Gastroesophageal sphincter (tissue), 3 donors: ENCODE results near the gene SCGB3A1.

Experiments
- POLR2A ChIP-seq, 2 donors: fragments of 450-650 bp; IDR thresholded peaks; one replicate each; pipeline ENCODE4 v1.6.1; 2017; ENCODE audit warnings: antibody characterized with exemption in 2 of 2, mild to moderate bottlenecking in 2 of 2, moderate library complexity in 1 of 2
- TF ChIP-seq, protein P1 (sequence below), 4 experiments: fragments of 200-600 bp in 2 of 4; fragments of 450-650 bp in 2 of 4; sonication (generic) in 1 of 4; IDR thresholded peaks; one replicate each; pipeline ENCODE4 v1.5.1; 2017 to 2019; ENCODE audit warnings: antibody characterized with exemption in 4 of 4, mild to moderate bottlenecking in 2 of 4, moderate library complexity in 2 of 4

DNA sequence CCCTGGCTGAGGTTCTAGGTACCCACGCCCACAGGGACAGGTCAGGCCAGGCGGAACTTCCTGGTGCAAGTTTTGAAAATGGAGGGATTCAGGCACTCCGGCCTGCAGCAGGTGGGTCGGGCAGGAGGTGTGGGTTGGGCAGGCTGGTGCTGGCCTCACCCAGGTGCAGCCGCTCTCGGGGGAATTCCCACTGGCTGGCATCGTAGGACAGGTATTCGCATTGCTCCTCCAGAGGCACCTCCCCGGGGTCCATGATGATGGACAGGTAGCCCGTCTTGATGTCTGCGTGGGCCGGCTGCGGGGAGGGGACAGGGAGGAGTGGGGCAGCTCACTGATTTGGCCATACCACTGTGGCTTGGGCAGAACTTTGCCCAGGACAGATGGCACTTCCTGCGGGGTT lies 28.7 kb upstream of the SCGB3A1 start:
- TF ChIP-seq, protein P1, sequence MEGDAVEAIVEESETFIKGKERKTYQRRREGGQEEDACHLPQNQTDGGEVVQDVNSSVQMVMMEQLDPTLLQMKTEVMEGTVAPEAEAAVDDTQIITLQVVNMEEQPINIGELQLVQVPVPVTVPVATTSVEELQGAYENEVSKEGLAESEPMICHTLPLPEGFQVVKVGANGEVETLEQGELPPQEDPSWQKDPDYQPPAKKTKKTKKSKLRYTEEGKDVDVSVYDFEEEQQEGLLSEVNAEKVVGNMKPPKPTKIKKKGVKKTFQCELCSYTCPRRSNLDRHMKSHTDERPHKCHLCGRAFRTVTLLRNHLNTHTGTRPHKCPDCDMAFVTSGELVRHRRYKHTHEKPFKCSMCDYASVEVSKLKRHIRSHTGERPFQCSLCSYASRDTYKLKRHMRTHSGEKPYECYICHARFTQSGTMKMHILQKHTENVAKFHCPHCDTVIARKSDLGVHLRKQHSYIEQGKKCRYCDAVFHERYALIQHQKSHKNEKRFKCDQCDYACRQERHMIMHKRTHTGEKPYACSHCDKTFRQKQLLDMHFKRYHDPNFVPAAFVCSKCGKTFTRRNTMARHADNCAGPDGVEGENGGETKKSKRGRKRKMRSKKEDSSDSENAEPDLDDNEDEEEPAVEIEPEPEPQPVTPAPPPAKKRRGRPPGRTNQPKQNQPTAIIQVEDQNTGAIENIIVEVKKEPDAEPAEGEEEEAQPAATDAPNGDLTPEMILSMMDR (IDR thresholded peaks at IDR 0.05), result no peak
- no peak for TF ChIP-seq POLR2A (IDR thresholded peaks at IDR 0.05)
